ENCODE measurements around the gene ABCA9. TPM values are rescaled to one million over a fixed set of nuclear protein-coding genes. Genes with fewer than 3 reads are reported as not detected.
"Not testable (repeated sequence)": the region's sequence is repeated elsewhere in the genome, so short reads cannot be mapped to it uniquely, and the experiment has no call there.

The ABCA9 gene
- total and polyA plus RNA-seq, 12 donors: 3.8 to 38.6 (median 9.3) TPM

- Histone ChIP-seq H3K4me3 (no peak overlapping the region), H3K27ac (no peak overlapping the region), H3K27me3 (no peaks in the 10 kb centered on the region), H3K36me3 (peaks cover 0 to 81% (median 10%) of the 10 kb centered on the region in 9 donors), H3K4me1 (no peaks in the 10 kb centered on the region), H3K9me3 (no peaks in the 10 kb centered on the region)
- WGBS, 2 donors: 82 to 95% methylated on average over 3 of the region's 3 CpGs
- DNase-seq (no peak), ATAC-seq (no peak)
- intact Hi-C loops (cut with DNase I): no loop called here
- TF ChIP-seq CTCF (IDR thresholded peaks at IDR 0.05): no peak
Measured at GRCh38 chr17:69009930-69010329, 50.8 kb downstream of the ABCA9 start.

GRCh38 chr17:69004759-69005158 is 56.0 kb downstream of the ABCA9 start:
- H3K27me3 ChIP-seq; H3K9me3 ChIP-seq; H3K4me3 ChIP-seq; DNase-seq; ATAC-seq; intact Hi-C loops (cut with DNase I); H3K27ac ChIP-seq; H3K4me1 ChIP-seq: not testable (repeated sequence)
- H3K36me3 ChIP-seq: peaks cover 0 to 46% (median 5%) of the 10 kb centered on the region in 9 donors
- WGBS, 2 donors: 94% methylated on average over 21 to 24 of the region's 27 CpGs

GRCh38 chr17:68999743-69000142 is 61.0 kb downstream of the ABCA9 start:
- H3K27me3 ChIP-seq; DNase-seq; H3K36me3 ChIP-seq; H3K9me3 ChIP-seq; H3K4me1 ChIP-seq; H3K4me3 ChIP-seq; ATAC-seq; H3K27ac ChIP-seq; intact Hi-C loops (cut with DNase I): not testable (repeated sequence)
- WGBS, 2 donors: 74 to 80% methylated on average over 2 to 3 of the region's 3 CpGs

- H3K27ac ChIP-seq: no peak overlapping the region
- no peaks in the 10 kb centered on the region for H3K4me1 ChIP-seq
- no peak for TF ChIP-seq CTCF (IDR thresholded peaks at IDR 0.05)
- H3K9me3 ChIP-seq: no peaks in the 10 kb centered on the region
- DNase-seq (no peak), ATAC-seq (no peak)
- no peaks in the 10 kb centered on the region for H3K27me3 ChIP-seq
- intact Hi-C loops (cut with DNase I): no loop called here
- H3K4me3 ChIP-seq: no peak overlapping the region
- peaks cover 0 to 41% (median 4%) of the 10 kb centered on the region in 9 donors for H3K36me3 ChIP-seq
- WGBS, 2 donors: 63 to 75% methylated on average over 4 of the region's 4 CpGs
Measured at GRCh38 chr17:68993112-68993511, 67.6 kb downstream of the ABCA9 start.

GRCh38 chr17:68987966-68988365 is 72.8 kb downstream of the ABCA9 start:
- H3K9me3 ChIP-seq: no peaks in the 10 kb centered on the region
- peaks cover 0 to 56% (median 4%) of the 10 kb centered on the region in 9 donors for H3K36me3 ChIP-seq
- H3K4me1 ChIP-seq: no peaks in the 10 kb centered on the region
- DNase-seq (no peak), ATAC-seq (no peak)
- WGBS, 2 donors: 67 to 69% methylated on average over 4 of the region's 4 CpGs
- intact Hi-C loops (cut with DNase I): loop anchor here in 1 of 10 donors (10.0 kb wide), 1 partner anchor 247 kb away; no protein-coding TSS in a partner anchor
- H3K27me3 ChIP-seq: no peaks in the 10 kb centered on the region
- no peak overlapping the region for H3K27ac ChIP-seq
- H3K4me3 ChIP-seq: no peak overlapping the region
- no peak for TF ChIP-seq CTCF (IDR thresholded peaks at IDR 0.05)

Measured in heart right ventricle (tissue), 16 donors.